Lung microvascular endothelial cell (primary cell): Measurements from ENCODE around the gene APOBEC3B. TPM values are rescaled to one million over a fixed set of nuclear protein-coding genes. Genes with fewer than 3 reads are reported as not detected.
A peak's percentile ranks its signal among the peaks of the same experiment; 100 is the strongest.
"Not testable (repeated sequence)": the region's sequence is repeated elsewhere in the genome, so short reads cannot be mapped to it uniquely, and the experiment has no call there.

Source experiments
- DNase-seq, 2 donors: peaks; one replicate each; pipeline versions ENCODE4 v3.0.0 to v3.0.0-alpha.2; 2010; ENCODE audit warnings: low read depth in 2 of 2
- total RNA-seq: library from RNA; depleted of rRNA; stranded (reverse); fragments of >200 nt; gene quantifications from 2 replicates; pipeline ENCODE4 v1.2.1, GENCODE V29; 2014

Gene APOBEC3B
- total RNA-seq, 1 donor from 2014 or later, result 0.20 TPM

DNA sequence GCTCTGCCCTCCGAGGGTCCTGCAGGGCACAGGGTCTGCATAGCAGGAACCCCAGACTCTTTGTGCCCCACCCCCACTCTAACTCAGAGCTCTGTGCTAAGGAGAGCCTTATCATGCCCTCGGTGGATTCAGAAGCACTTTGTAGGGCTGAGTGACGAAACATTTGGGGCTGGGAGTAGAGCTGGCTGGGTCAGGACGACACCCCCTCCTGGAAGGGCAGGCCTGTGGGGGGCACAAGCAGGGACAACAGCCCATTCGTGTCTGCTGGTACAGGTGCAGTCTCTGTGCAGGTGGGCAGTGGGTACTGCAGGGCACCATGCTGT lies 15.8 kb upstream of the APOBEC3B start:
- no peak for DNase-seq

- DNase-seq, result no peak
Observed at GRCh38 chr22:38966942-38967341, 15.2 kb upstream of the APOBEC3B start.

DNA sequence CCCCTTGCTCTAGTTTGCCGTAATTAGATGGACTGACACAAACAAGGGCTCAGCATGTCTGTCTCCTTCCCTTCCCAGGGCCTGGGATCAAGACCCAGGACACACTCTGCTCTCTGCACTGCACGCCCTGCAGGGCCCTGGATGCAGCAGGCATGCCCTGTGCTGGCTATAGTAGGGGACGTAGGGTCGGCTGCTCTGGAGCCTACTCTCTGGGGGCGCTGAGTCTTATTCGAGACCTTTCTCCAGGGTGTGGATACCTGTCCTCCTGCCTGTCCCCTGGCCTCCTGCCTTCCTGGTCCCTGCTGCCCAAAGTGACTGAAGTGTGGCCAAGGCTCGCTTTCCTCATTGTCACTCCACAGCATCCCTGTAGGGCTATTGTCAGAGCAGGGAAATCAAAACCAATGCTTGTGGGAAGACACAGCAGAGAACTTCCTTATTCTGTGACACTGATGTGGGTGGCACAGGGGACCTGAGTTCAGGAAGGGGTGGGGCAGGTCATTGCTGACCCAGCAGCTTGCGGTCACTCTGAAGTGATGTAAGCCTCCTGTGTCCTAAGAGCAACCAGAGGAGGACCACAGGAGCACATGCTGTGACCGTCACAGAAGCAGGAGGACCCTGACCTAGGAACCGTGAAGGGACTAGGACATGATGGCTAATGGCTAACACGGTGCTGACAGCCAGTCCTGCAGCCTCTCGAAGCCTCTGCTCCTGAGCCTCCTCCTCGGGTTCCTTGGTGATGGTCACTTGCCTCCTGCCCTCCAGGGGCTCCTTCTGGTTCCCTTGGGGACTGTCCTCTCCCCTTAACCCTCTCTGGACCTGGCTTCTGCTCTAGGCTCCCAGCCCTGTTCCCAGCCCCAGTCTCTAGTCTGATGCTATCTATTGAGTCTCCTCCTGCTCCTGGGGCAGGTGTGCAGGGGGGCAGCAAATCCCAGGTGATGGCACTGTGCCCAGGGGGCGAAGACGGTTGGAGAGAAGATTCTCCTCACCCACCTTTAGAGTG lies 14.4 kb upstream of the APOBEC3B start:
- DNase-seq, result no peak

DNA sequence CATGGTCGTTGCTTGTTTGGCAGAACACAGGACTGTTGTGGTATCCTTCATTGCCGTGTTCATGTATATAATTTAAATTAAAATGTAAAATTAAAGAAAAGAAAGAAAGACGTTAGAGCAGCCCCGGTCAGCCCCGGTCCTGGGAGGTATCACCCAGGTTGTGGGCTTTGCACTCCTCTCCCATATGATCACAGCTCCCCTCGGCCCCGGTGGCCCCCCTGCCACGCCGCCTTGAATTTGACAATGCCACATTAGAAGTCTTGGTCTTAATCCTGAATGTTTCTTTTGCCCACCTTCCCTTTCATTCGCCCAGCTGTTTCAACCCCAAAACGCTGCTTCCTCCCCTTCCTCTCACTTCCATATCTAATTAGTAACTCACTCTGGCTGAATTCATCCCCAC lies 13.3 kb upstream of the APOBEC3B start:
- no peak for DNase-seq

DNA sequence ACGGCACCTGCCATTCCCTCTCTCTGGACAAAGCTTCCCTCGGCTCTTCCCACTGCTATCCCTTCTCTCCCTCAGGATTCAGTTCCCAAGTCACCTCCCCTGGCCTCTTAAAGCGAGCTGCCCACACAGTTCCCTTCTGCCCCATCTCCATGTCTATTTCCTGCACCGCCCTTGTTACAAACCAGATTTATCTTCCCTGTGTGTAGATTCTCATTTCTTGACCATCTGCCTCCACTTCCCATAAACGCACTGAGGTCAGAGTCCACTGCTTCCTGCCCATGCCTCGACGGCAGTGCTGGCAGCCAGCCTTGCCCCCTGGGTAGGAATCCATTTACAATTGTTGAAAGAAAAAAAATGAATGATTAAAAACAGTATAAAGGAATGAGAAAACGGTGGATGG lies 11.6 kb upstream of the APOBEC3B start:
- peak in 1 of 2 donors; percentile 46 for DNase-seq

DNA sequence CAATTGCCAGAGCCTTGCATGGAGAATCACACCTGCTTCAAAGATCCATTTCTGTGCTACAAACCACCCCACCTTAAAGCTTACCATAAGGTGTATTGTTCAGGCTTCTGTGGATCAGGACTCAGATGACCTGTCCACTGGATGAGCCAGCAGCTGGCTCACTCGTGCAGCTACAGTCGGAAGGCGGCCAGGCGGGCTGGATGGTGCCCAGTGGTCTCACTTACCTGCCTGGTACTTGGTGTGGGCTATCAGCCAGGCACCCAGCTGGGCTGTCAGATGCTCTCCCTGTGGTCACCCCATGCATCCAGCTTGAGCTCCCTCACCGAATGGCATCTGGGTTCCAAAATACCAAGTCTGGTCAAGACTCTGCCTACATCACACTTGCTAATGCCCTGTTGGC lies 10.9 kb upstream of the APOBEC3B start:
- no peak for DNase-seq

- no peak for DNase-seq
Observed at GRCh38 chr22:38971791-38972190, 10.4 kb upstream of the APOBEC3B start.

DNA sequence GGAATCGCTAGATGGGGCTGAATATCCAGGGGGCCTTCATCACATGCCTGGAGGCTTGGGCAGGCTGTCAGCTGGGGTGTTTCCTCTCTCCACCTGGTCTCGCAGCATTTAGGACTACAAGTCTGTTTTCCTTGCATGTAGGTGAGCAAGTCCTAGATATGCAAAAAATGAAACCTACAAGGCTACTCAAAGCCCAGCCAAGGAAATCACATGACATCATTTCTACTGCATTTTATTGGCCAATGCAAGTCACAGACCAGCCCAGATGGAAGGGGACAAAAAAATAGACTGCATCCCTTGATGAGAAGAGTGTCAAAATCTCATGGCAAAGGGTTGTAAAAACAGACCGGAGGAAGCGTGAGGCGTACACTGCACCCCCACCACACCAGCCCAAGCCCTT lies 9.6 kb upstream of the APOBEC3B start:
- DNase-seq, result no peak

DNA sequence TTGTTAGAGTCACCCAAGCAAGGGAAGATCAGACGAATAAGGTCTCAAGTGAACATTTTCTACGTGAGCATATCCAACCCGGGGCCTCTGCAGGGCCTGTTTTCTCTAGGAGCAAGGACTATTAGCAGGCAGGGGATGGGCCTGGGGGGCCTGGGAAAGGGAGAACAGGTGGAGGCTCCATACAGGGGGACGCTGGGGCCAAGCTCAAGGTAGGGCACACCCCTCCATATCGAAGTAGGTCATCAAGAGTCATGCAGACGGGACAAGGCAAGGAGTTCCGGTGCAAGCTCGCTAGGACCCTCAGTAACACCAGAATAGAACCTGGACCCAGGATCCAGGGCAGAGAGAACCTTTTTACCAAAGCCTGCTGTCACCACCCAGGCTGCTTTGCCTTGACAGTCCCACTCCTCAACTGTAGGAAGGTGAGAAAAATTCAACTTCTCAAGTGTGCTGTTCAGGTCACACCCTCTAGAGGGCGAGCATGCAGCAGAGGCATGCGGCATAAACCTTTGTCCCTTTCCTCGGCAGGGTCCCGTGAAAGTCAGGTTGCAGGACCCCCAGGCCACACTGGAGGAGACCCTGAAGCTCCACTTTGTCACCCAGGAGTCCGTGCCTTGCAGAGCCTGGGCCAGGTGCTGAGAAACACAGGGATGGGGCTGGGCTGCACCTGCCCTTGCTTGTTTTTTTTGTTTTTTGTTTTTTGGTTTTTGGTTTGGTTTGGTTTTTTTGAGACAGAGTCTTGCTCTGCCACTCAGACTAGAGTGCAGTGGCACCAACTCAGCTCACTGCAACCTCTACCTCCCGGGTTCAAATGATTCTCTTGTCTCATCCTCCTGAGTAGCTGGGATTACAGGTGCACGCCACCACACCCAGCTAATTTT lies 8.6 kb upstream of the APOBEC3B start:
- peak; percentile 48 to 50 for DNase-seq

DNA sequence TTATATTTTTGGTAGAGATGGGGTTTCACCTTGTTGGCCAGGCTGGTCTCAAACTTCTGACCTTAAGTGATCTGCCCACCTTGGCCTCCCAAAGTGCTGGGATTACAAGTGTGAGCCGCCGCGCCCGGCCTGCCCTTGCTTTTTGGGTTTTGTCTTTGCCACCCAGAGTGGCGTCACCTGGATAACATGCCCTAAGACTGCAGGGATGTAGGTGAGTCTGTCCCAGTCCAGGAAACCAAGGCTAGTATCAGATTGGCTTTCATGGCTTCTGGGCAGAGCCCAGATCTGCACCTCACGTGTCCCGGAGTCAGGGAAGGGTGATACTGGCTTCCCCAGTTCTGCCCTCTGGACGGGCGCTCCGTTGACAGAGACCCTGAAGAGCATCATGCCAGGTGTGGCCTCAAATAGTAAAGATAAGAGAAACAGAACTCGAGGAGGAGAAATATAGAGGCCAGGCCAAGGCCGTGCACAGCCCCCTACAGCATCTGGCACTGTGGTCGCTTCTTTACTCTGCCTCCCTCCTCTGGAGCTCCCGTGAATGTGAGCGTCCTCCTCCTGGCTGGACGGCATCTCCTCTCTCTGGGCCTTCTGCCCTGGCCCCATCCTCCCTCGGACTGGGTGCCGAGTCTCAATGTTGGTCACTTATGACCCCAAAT lies 7.8 kb upstream of the APOBEC3B start:
- no peak for DNase-seq

GRCh38 chr22:38974826-38975175 lies 7.3 kb upstream of the APOBEC3B start:
- no peak for DNase-seq

DNA sequence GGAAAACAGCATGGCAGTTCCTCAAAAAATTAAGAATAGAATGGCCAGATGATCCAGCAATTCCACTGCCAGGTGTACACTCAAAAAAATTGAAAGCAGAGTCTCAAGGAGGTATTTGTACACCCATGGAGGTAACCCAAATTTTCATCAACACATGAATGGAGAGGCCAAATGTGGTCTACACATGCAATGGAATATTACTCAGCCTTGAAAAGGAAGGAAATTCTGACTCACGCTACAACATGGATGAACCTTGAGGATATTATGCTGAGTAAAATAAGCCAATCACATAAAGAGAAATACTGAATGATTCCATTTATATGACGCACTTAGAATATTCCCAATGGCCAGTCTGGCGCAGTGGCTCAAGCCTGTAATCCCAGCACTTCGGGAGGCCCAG lies 4.9 kb upstream of the APOBEC3B start:
- not testable (repeated sequence) for DNase-seq

DNA sequence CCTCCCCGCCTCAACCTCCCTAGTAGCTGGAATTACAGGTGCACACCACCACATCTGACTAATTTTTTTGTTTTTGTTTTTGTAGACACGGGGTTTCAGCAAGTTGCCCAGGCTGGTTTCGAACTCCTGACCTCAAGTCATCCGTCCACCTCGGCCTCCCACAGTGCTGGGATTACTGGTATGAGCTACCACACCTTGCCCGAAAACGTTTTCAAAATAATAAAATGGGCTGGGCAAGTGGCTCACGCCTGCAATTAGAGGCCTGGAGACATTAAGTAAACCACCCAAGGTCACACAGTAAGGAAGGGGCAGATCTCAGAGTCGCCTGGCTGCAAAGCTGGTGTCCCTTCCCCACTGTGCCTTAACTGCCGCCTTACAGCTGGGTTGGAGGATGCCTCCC lies 1.6 kb upstream of the APOBEC3B start:
- DNase-seq, result not testable (repeated sequence)

GRCh38 chr22:38981005-38981991 lies 849 bp upstream of the APOBEC3B start:
- peak in 1 of 2 donors; percentile 16 for DNase-seq

GRCh38 chr22:38984224-38984623 lies 2.1 kb downstream of the APOBEC3B start:
- no peak for DNase-seq

- DNase-seq, result peak; percentile 12 to 22
Observed at GRCh38 chr22:38984784-38985757, 2.9 kb downstream of the APOBEC3B start.

DNA sequence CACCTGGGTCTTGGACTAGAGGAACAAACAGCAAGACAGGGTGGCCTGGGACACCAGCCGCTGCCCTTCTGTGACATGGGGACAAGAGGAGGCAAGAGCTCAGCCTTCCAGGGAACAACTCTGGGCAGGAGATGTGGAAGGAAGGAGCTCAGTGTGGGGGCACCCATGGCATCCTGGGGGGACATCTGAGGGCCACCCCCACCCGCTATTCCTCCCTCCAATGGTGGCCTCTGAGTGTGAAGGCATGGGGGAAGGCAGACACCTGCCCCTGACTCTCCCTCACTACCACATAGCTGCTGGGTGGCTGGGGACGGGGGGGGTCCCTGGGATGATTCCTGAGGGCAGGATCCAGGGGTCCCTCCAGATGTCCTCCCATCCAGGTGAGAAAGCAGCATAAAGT lies 4.5 kb downstream of the APOBEC3B start:
- no peak for DNase-seq

DNA sequence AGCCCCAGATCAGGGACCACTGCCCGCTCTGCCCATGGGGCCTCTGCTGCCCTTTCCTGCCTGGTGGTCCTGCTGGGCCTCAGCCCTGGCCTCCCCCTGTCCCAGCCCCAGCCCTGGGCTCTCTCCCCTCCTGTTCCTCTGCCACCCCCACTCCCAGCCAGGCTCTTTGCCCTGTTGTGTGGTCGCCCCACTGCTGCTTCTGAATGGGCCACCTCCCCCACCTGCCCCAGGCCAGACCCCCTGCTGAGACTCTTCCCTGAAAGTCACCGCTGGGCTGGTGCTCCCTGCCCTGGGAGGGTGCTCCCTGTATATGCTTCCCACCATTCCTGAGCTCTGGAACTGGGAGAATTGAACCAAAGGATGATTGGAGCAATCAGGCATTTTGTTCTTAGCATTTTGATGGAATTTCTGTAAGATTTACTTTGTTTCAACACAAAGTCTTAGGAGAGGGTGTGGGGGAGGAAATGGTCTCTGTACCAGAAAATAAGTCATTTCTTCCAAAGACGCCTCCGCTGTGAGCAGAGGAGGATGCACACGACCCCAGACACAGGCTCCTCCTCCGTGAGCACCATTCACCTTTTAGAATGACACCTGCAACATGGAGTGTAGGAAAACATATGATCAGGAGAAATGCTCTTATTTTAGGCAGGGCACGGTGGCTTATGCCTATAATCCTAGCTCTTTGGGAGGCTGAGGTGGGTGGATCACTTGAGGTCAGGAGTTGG lies 5.2 kb downstream of the APOBEC3B start:
- no peak for DNase-seq

DNA sequence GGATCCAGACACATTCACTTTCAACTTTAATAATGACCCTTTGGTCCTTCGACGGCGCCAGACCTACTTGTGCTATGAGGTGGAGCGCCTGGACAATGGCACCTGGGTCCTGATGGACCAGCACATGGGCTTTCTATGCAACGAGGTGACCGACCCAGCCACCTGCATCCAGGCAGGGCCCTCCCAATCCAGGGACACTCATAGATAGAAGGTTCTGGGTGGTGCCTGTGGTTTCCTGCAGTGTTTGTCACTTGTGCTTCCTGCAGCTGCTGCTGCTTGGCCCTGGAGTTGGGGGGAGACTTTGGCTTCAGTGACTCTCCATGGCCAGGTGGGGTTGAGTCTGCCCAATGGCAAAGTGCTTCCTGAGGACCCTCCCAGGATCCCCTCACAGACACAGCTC lies 7.3 kb downstream of the APOBEC3B start:
- no peak for DNase-seq
